K562 (cell line): ENCODE measurements around the gene BLOC1S4. TPM values are rescaled to one million over a fixed set of nuclear protein-coding genes. Genes with fewer than 3 reads are reported as not detected.
A peak's percentile ranks its signal among the peaks of the same experiment; 100 is the strongest.

Experiments used
- ATAC-seq: fragments of 200-7000 bp; cut with Tn5 transposase; 3 replicates; pipeline ENCODE4 v1.9.1; 2020; ENCODE audit warnings: moderate library complexity
- BruUV-seq: library from RNA; stranded (reverse); fragments of 400-500 nt; replicated peaks from 2 replicates; lab custom pipeline; 2021; lab: Mats Ljungman, UMichigan
- CTCF ChIA-PET: fragments of 300-600 bp; formaldehyde crosslinking; extraction: SDS; loops from one replicate; lab custom pipeline; 2021; ENCODE audit warnings: low intra/inter-chr PET ratio; lab: Yijun Ruan, JAX
- POLR2A ChIA-PET: fragments of 300-600, 350-650 bp; sonication (Branson Sonifier 250); formaldehyde crosslinking; extraction: SDS; loops from one replicate; lab custom pipeline; 2021; ENCODE audit warnings: antibody characterized with exemption, inconsistent platforms; lab: Yijun Ruan, JAX
- DNase-seq, 4 experiments: peaks; one replicate each; pipeline versions ENCODE4 v3.0.0 to v3.0.0-alpha.2; 2011 to 2018; ENCODE audit warnings: low spot score in 3 of 4, mixed read lengths in 3 of 4; ENCODE audit errors: extremely low read depth in 1 of 4
- FAIRE-seq: peaks from 2 replicates; lab custom pipeline; 2011; peaks lifted over from hg19 to GRCh38; lab: Jason Lieb, UNC
- H2AFZ ChIP-seq: 2 replicates; pipeline ENCODE4 v1.6.0; 2011; ENCODE audit warnings: low read depth, low read length, control low read depth, inconsistent platforms
- H3K27ac ChIP-seq: fragments of 200-600 bp; 3 replicates; pipeline ENCODE4 v1.8.0; 2011; ENCODE audit warnings: low read depth, mild to moderate bottlenecking, control low read depth, inconsistent platforms, low read length, moderate library complexity, mixed read lengths; ENCODE audit errors: extremely low read depth
- H3K27me3 ChIP-seq, 2 experiments: fragments of 300-600 bp in 1 of 2; 2 replicates in 1 of 2; 3 replicates in 1 of 2; pipeline versions ENCODE4 v1.6.0 to v1.8.0; 2011; ENCODE audit warnings: inconsistent platforms in 2 of 2, low read length in 2 of 2, mild to moderate bottlenecking in 1 of 2, mixed read lengths in 1 of 2, moderate library complexity in 1 of 2; ENCODE audit not compliant: control insufficient read depth in 2 of 2, insufficient read depth in 2 of 2
- H3K36me3 ChIP-seq: fragments of 300-600 bp; 3 replicates; pipeline ENCODE4 v1.8.0; 2011; ENCODE audit warnings: mild to moderate bottlenecking, low read length, inconsistent platforms; ENCODE audit not compliant: control insufficient read depth, insufficient read depth
- H3K4me1 ChIP-seq, 2 experiments: fragments of 200-600 bp in 1 of 2; replicated peaks in 1 of 2; 2 replicates in 1 of 2; 3 replicates in 1 of 2; pipeline versions ENCODE4 v1.5.1 to v1.8.0; 2011; ENCODE audit warnings: inconsistent platforms in 2 of 2, low read length in 2 of 2, mild to moderate bottlenecking in 1 of 2, mixed read lengths in 1 of 2, moderate library complexity in 1 of 2; ENCODE audit not compliant: control insufficient read depth in 2 of 2, insufficient read depth in 2 of 2
- H3K4me2 ChIP-seq: 2 replicates; pipeline ENCODE4 v1.6.1; 2011; ENCODE audit warnings: low read length, control low read depth, inconsistent platforms, mixed read lengths; ENCODE audit not compliant: insufficient read depth
- H3K4me3 ChIP-seq: fragments of 200-600 bp; sonication (generic), shearing (Covaris generic); 2 replicates; pipeline ENCODE4 v1.5.1; 2016; ENCODE audit warnings: control low read depth, inconsistent platforms
- H3K79me2 ChIP-seq: fragments of 200-600 bp; 3 replicates; pipeline ENCODE4 v1.8.0; 2011; ENCODE audit warnings: low read length, inconsistent platforms; ENCODE audit not compliant: control insufficient read depth, insufficient read depth
- H3K9ac ChIP-seq, 2 experiments: 2 replicates each; pipeline versions ENCODE4 v1.6.0 to v1.6.1; 2011; ENCODE audit warnings: low read depth in 2 of 2, low read length in 2 of 2, control low read depth in 1 of 2, inconsistent platforms in 1 of 2, mild to moderate bottlenecking in 1 of 2, mixed read lengths in 1 of 2; ENCODE audit not compliant: insufficient read depth in 1 of 2
- H3K9me1 ChIP-seq: one replicate; pipeline ENCODE4 v1.6.0; 2011; ENCODE audit warnings: inconsistent platforms, mild to moderate bottlenecking, low read length, moderate library complexity; ENCODE audit not compliant: control insufficient read depth, insufficient read depth
- H3K9me3 ChIP-seq: replicated peaks from 2 replicates; pipeline ENCODE4 v1.5.1; 2011; ENCODE audit warnings: low read depth, low read length, inconsistent platforms; ENCODE audit not compliant: control insufficient read depth, insufficient read depth
- H4K20me1 ChIP-seq: replicated peaks from 2 replicates; pipeline ENCODE4 v1.6.1; 2011; ENCODE audit warnings: low read length, inconsistent platforms, mixed read lengths; ENCODE audit not compliant: control insufficient read depth, insufficient read depth
- BCOR ChIP-seq: fragments of 450-650 bp; IDR thresholded peaks from 2 replicates; pipeline ENCODE4 v1.6.1; 2016
- BRD4 ChIP-seq: fragments of 200-600 bp; sonication (generic); IDR thresholded peaks from 2 replicates; pipeline ENCODE4 v1.6.1; 2017; ENCODE audit warnings: inconsistent platforms
- CBFA2T3 ChIP-seq: fragments of 450-650 bp; IDR thresholded peaks from 2 replicates; pipeline ENCODE4 v1.6.1; 2017
- DNMT1 ChIP-seq: fragments of 450-650 bp; IDR thresholded peaks from 2 replicates; pipeline ENCODE4 v1.6.1; 2016; ENCODE audit warnings: antibody characterized with exemption, mild to moderate bottlenecking
- GATAD2B ChIP-seq: fragments of 450-650 bp; IDR thresholded peaks from 2 replicates; pipeline ENCODE4 v1.6.1; 2017; ENCODE audit warnings: mild to moderate bottlenecking, borderline replicate concordance
- LARP7 ChIP-seq: fragments of 450-650 bp; IDR thresholded peaks from 2 replicates; pipeline ENCODE4 v1.6.1; 2016
- MED1 ChIP-seq: sonication (generic); formaldehyde crosslinking; IDR thresholded peaks from 2 replicates; pipeline ENCODE4 v1.8.1; 2023; ENCODE audit warnings: missing genetic modification reagents, borderline replicate concordance
- POLR2G ChIP-seq: fragments of 200-400 bp; formaldehyde crosslinking; IDR thresholded peaks from 2 replicates; pipeline ENCODE4 v1.6.1; 2017; ENCODE audit warnings: low read depth, mild to moderate bottlenecking, antibody characterized with exemption, low read length, moderate library complexity
- PTRF ChIP-seq: fragments of 450-650 bp; IDR thresholded peaks from 2 replicates; pipeline ENCODE4 v1.6.1; 2016; ENCODE audit warnings: mild to moderate bottlenecking, missing genetic modification characterization, missing compliant biosample characterization
- SP2 ChIP-seq: IDR thresholded peaks from 2 replicates; pipeline ENCODE4 v1.6.1; 2011; ENCODE audit warnings: mild to moderate bottlenecking, low read depth, low read length, moderate library complexity; ENCODE audit not compliant: poor library complexity, severe bottlenecking; ENCODE audit errors: extremely low read depth
- TEAD1 ChIP-seq, 2 experiments: fragments of 450-650 bp in 1 of 2; sonication (generic) in 1 of 2; formaldehyde crosslinking; IDR thresholded peaks; 2 replicates each; pipeline versions ENCODE4 v1.4.0 to v1.8.0; 2020 to 2022; ENCODE audit warnings: mild to moderate bottlenecking in 2 of 2, missing genetic modification reagents in 1 of 2
- TRIM24 ChIP-seq, 2 experiments: fragments of 450-650 bp; IDR thresholded peaks; 2 replicates each; pipeline ENCODE4 v1.6.1; 2016
- WGBS: fragments of 100-300 bp; shearing (Covaris generic); methylation state at CpG from one replicate; pipeline ENCODE4 v1.1.6; 2016; ENCODE audit warnings: low coverage, mixed read lengths; ENCODE audit not compliant: insufficient coverage; ENCODE audit errors: missing lambda C conversion rate; 5-methylcytosine and 5-hydroxymethylcytosine counted together
- in situ Hi-C: fragments of 300-500 bp; cut with MboI; formaldehyde crosslinking; loops from 4 replicates; pipeline ENCODE4 v1.15.0; 2018; ENCODE audit warnings: inconsistent platforms, mixed read lengths
- intact Hi-C: fragments of 100-400 bp; cut with micrococcal nuclease; formaldehyde crosslinking; loops from 2 replicates; pipeline ENCODE4 v1.14.2; 2022
- polyA plus RNA-seq, 8 experiments: library from polyadenylated mRNA; depleted of rRNA in 4 of 8; stranded (reverse) in 5 of 8; unstranded in 3 of 8; fragments of >200 nt; fragmentation: Nextera tagmentation in 2 of 8; fragmentation: Illumina TruSeq in 1 of 8; extraction: Ambion mirVana in 2 of 8; extraction: Trizol in 1 of 8; gene quantifications; 2 replicates each; pipeline versions ENCODE4 v1.2.1 to v1.2.3, GENCODE V29; 2011 to 2014; ENCODE audit warnings: inconsistent platforms in 1 of 8, missing spikeins in 1 of 8
- total RNA-seq, 7 experiments: library from RNA; depleted of rRNA in 6 of 7; stranded (reverse); fragments of >200 nt in 6 of 7; fragmentation: Illumina TruSeq in 2 of 7; extraction: Trizol in 2 of 7; gene quantifications; 2 replicates each; pipeline versions ENCODE4 v1.2.1 to v1.2.3, GENCODE V29; 2011 to 2021; ENCODE audit warnings: low replicate concordance in 1 of 7
- TF ChIP-seq, protein P1 (sequence below): IDR thresholded peaks from 2 replicates; pipeline ENCODE4 v1.6.1; 2011; ENCODE audit warnings: borderline replicate concordance, low read depth, mild to moderate bottlenecking, moderate library complexity, low read length; ENCODE audit not compliant: insufficient read depth, poor library complexity, severe bottlenecking
- TF ChIP-seq, protein P2 (sequence below): sonication (generic); formaldehyde crosslinking; IDR thresholded peaks from 2 replicates; pipeline ENCODE4 v1.9.0; 2022; ENCODE audit warnings: mild to moderate bottlenecking, missing genetic modification reagents
- TF ChIP-seq, protein P3 (sequence below), 2 experiments: fragments of 450-650 bp in 1 of 2; sonication (generic) in 1 of 2; formaldehyde crosslinking in 1 of 2; IDR thresholded peaks in 1 of 2; conservative IDR thresholded peaks in 1 of 2; 2 replicates each; pipeline versions ENCODE4 v1.6.1 to v1.8.1; 2016 to 2023; ENCODE audit warnings: mild to moderate bottlenecking in 2 of 2, moderate library complexity in 2 of 2, inconsistent platforms in 1 of 2, missing genetic modification reagents in 1 of 2
- TF ChIP-seq, protein P4 (sequence below): sonication (generic); formaldehyde crosslinking; IDR thresholded peaks from 2 replicates; pipeline ENCODE4 v1.8.1; 2023; ENCODE audit warnings: mild to moderate bottlenecking, missing genetic modification reagents

BLOC1S4 gene
- total and polyA plus RNA-seq, 9 of the 15 experiments (the other 6 are each of a cell fraction or from before 2014, with no cell fraction given): 3.1 to 31.6 (median 11.2) TPM

DNA sequence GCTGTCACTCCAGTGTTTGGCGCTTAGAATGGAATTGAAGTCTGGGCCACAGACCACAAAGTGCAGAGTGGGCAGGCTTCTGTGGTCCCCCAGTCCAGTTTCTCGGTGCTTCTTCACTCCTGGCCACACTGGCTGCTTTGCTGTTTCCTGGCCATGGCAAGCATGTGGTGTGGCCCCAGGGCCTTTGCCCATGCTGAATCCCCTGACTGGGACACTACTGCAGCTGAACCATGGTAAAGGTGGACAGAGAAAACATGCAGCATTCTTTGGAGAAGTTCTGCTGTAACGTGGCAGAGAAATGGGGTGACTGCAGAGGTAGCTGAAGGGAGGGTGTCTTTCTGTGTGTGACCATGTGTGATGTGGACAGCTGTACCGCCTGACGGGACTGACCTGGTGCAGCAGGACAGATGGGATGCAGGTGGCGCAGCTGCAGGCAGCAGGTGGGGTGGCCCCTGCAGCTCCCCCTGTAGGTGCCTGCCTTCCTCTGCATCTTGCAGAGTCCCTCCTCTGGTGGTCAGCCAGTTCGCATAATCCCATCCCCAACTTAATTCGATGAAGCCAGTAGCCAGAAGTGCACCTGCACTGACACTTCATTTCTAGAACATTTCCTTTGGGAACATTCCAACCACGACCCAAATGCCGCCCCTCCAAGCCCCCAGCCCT is 35.5 kb upstream of the BLOC1S4 start:
- H3K36me3 ChIP-seq: peaks cover 29% of the 10 kb centered on the region
- no peak overlapping the region for H3K4me2 ChIP-seq
- no peak overlapping the region for H2AFZ ChIP-seq
- ChIA-PET CTCF (no interaction called here), POLR2A (interaction anchor here (0.6 to 1.8 kb wide), 6 partner anchors 8 to 284 kb away, joined by 3 to 9 read pairs (median 4); partner anchors contain the start of gene S100P)
- no TSS peak for BruUV-seq
- in situ Hi-C loops: no loop called here
- intact Hi-C loops: loop anchor here (5.0 kb wide), 1 partner anchor 108 kb away; no protein-coding TSS in a partner anchor
- H3K9me3 ChIP-seq: no peaks in the 10 kb centered on the region
- H3K9ac ChIP-seq: peak overlapping the region in 1 of 2 experiments; percentile 15; a peak in 1 of 4 replicates
- peaks cover 27% of the 10 kb centered on the region for H3K79me2 ChIP-seq
- DNase-seq (peak in 3 of 4 experiments; percentile 61 to 67 (median 62)), ATAC-seq (peak; percentile 50), FAIRE-seq (peak; percentile 44)
- H3K27ac ChIP-seq: no peak overlapping the region
- no peaks in the 10 kb centered on the region for H3K9me1 ChIP-seq
- no peak overlapping the region for H3K4me3 ChIP-seq
- WGBS: 63% methylated on average over 10 of the region's 10 CpGs
- peaks cover 26% of the 10 kb centered on the region; the same call in 1 of the 2 replicates for H4K20me1 ChIP-seq
- peaks cover 25 to 36% of the 10 kb centered on the region in 2 experiments for H3K4me1 ChIP-seq
- no peaks in the 10 kb centered on the region for H3K27me3 ChIP-seq
- TF ChIP-seq GATAD2B (no peak), BCOR (peak; percentile 21; the same call in 1 of the 2 replicates), CBFA2T3 (peak; percentile 54), POLR2G (peak; percentile 31), BRD4 (no peak), TEAD1 (CRISPR knock-in tag; IDR thresholded peaks at IDR 0.05) (no peak), DNMT1 (no peak), SP2 (peak; percentile 12), TRIM24 (IDR thresholded peaks at IDR 0.05) (0 out of 4 replicates have a peak, but pooled peaks of 1 of the 2 experiments have one; percentile 11), PTRF (tag) (no peak), LARP7 (no peak), MED1 (no peak)
- TF ChIP-seq, protein P1, sequence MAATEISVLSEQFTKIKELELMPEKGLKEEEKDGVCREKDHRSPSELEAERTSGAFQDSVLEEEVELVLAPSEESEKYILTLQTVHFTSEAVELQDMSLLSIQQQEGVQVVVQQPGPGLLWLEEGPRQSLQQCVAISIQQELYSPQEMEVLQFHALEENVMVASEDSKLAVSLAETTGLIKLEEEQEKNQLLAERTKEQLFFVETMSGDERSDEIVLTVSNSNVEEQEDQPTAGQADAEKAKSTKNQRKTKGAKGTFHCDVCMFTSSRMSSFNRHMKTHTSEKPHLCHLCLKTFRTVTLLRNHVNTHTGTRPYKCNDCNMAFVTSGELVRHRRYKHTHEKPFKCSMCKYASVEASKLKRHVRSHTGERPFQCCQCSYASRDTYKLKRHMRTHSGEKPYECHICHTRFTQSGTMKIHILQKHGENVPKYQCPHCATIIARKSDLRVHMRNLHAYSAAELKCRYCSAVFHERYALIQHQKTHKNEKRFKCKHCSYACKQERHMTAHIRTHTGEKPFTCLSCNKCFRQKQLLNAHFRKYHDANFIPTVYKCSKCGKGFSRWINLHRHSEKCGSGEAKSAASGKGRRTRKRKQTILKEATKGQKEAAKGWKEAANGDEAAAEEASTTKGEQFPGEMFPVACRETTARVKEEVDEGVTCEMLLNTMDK: peak; percentile 34
- TF ChIP-seq, protein P2, sequence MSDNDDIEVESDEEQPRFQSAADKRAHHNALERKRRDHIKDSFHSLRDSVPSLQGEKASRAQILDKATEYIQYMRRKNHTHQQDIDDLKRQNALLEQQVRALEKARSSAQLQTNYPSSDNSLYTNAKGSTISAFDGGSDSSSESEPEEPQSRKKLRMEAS (CRISPR knock-in tag): peak; percentile 30; the same call in 1 of the 2 replicates
- TF ChIP-seq, protein P3, sequence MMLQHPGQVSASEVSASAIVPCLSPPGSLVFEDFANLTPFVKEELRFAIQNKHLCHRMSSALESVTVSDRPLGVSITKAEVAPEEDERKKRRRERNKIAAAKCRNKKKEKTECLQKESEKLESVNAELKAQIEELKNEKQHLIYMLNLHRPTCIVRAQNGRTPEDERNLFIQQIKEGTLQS (IDR thresholded peaks at IDR 0.05): no peak
- TF ChIP-seq, protein P3 (CRISPR knock-in tag; conservative IDR thresholded peaks at IDR 0.05): no peak
- TF ChIP-seq, protein P4, sequence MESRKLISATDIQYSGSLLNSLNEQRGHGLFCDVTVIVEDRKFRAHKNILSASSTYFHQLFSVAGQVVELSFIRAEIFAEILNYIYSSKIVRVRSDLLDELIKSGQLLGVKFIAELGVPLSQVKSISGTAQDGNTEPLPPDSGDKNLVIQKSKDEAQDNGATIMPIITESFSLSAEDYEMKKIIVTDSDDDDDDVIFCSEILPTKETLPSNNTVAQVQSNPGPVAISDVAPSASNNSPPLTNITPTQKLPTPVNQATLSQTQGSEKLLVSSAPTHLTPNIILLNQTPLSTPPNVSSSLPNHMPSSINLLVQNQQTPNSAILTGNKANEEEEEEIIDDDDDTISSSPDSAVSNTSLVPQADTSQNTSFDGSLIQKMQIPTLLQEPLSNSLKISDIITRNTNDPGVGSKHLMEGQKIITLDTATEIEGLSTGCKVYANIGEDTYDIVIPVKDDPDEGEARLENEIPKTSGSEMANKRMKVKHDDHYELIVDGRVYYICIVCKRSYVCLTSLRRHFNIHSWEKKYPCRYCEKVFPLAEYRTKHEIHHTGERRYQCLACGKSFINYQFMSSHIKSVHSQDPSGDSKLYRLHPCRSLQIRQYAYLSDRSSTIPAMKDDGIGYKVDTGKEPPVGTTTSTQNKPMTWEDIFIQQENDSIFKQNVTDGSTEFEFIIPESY: peak; percentile 95
